M059J (cell line): ENCODE measurements around the gene ZYG11B. TPM values are rescaled to one million over a fixed set of nuclear protein-coding genes. Genes with fewer than 3 reads are reported as not detected.
"Not testable (repeated sequence)": the region's sequence is repeated elsewhere in the genome, so short reads cannot be mapped to it uniquely, and the experiment has no call there.

ENCODE experiments used
- DNase-seq: peaks from one replicate; pipeline ENCODE4 v3.0.0-alpha.2; 2012; ENCODE audit warnings: low read depth
- total RNA-seq: library from RNA; depleted of rRNA; stranded (reverse); fragments of >200 nt; shearing (Covaris generic); gene quantifications from 2 replicates; pipeline ENCODE4 v1.2.3, GENCODE V29; 2014

ZYG11B gene
- total RNA-seq, 1 experiment from 2014 or later: 24.9 TPM

DNA sequence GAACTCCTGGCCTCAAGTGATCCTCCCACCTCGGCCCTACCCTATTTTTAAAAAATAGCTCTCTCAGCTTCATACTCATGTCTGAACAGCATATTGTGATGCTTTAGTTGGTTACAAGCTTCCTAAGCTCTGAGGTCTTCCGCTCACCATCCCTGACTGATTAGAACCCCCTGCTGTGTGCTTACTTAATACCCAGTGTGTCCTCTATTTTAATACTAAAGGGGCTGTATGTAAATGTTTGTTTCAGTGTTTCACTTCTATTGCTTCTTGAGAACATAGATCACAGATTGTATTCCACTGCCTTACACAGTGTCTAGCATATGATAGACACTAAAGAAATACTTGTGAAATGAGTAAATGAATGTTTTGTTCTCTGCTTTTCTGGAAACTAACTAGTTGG lies 29.8 kb downstream of the ZYG11B start:
- DNase-seq: no peak

DNA sequence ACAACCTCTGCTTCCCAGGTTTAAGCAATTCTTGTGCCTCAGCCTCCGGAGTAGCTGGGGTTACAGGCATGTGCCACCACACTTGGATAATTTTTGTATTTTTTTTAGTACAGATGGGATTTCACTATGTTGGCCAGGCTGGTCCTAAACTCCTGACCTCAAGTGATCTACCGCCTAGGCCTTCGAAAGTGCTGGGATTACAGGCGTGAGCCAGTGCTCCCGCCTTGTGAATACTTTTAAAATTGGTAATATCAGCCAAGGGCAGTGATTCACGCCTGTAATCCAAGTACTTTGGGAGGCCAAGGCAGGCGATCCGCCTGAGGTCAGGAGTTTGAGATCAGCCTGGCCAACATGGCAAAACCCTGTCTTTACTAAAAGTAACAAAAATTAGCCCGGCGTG lies 33.7 kb downstream of the ZYG11B start:
- DNase-seq: no peak

DNA sequence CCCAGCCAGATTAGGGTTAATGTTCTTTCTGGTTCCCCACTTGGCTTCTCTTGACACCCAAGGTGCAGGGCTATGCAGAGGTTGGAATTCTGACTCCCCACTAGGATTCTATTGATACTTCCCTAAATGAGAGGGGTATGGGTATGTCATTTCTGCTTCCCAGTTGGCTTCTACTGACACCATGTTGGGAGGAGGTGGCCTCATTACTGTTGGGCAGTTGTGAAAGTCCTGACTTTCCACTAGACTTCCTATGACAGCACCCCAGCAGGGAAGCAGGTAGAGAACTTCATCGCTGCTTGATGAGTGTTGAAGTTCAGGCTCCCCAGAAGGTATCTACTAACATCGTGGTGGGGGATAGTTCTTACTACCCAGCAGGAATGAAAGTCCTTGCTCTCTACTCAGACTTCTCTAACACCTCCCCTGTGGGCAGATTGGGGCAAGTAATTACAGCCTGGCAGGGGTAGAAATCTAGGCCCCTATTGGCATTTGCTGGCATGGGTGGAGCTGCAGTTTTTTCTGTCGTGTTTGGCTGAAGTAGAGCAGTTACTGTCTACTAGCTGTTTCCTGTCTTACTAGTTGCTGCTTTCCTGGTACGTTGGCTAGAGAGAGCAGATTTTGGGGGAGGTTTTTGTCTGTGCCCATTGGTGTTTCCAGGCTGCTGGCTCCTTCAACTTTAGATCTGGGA lies 41.5 kb downstream of the ZYG11B start:
- DNase-seq: no peak

DNA sequence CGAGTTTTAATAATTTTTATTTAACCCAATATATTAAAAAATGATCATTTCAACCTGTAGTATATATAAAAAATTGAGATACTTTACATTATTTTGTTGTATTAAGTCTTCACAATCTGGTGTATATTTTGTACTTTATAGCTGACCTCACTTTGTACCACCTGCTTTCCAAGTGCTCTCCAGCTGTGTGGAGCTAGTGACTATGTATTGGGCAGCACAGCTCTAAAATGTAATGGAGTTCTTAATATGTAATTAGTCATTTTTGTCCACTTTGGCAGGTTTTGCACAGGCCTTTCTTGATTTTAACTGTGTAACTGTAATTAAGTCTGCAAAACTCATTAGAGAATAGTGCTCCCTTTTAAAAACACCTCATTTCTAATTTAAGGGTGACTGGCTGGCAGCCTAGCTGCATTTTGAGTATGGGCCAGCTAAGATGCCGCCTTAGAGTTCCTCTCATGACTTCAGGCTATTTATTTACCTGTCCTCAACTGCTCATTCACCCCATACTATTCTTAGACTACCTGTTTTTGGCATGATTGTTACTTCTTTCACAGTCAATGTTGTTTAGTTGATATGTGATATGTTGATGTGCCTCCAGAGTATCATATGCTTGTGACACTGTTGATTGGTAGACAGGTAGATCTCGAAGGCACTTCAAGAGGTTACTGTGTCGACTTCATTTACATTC lies 43.2 kb downstream of the ZYG11B start:
- DNase-seq: no peak

DNA sequence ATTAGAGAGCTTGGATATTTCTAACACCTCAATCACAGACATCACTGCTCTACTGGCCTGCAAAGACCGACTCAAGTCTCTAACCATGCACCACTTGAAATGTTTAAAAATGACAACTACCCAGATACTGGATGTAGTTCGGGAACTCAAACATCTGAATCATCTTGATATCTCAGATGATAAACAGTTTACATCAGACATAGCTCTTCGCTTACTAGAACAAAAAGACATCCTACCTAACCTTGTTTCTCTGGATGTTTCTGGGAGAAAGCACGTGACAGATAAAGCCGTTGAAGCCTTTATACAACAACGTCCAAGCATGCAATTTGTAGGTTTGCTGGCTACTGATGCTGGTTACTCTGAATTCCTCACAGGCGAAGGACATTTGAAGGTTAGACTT lies 45.1 kb downstream of the ZYG11B start:
- DNase-seq: no peak

DNA sequence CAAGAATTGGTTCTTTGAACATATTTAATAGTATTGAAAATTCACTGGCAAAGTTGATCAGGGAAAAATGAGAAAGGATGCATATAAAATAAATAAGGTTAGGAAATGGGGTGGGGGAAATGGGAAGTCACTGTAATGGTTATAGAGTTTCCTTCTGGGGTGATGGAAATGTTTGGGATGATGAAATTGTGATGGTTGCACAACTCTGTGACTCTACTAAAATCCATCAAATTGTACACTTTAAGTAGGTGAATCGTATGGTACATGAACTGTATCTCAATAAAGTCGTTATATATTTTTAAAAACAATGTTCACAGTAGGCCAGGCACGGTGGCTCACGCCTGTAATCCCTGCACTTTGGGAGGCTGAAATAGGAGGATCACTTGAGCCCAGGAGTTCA lies 59.9 kb downstream of the ZYG11B start:
- no peak for DNase-seq

DNA sequence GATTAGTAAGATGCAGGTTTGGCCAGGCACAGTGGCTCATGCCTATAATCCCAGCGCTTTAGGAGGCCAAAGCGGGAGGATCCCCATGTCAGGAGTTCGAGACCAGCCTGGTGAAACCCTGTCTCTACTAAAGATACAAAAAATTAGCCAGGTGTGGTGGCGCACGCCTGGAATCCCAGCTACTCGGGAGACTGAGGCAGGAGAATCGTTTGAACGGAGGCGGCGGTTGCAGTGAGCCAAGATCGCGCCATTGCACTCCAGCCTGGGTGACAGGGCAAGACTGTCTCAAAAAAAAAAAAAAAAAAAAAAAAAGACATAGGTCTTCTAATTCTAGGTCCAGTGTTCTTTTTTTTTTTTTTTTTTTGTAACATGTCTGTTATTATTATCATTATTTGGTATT lies 64.2 kb downstream of the ZYG11B start:
- DNase-seq: not testable (repeated sequence)

DNA sequence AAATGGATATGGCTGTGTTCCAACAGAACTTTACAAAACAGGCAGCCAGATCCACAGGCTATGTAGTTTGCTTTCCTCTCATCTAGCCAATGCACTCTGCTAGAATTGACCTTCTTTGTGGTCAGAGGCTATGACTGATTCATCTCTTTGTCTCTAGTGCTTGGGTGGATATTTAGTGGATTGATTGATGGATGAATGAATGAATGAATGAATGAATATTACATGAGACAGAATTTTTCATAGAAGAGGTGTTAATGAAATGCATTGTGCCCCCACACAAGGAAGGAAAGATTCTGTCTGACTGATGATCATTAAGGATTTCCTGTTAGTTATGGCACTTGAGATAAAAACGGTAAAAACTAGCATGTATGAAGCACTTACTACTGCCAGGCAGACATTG lies 65.8 kb downstream of the ZYG11B start:
- peak; percentile 30 for DNase-seq

DNA sequence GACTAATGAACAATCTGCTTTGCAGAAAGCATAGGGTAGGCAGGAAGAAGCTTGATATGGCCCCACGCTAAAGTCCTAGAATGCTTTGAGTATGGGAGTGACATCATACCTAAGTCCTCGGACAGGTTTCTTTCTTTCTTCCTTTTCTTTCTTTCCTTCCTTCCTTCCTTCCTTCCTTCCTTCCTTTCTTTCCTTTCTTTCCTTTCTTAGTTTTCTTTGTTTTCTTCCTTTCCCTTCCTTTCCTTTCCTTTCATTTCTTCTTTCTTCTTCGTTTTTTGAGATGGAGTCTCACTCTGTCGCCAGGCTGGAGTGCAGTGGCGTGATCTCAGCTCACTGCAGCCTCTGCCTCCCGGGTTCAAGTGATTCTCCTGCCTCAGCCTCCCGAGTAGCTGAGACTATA lies 67.5 kb downstream of the ZYG11B start:
- not testable (repeated sequence) for DNase-seq

DNA sequence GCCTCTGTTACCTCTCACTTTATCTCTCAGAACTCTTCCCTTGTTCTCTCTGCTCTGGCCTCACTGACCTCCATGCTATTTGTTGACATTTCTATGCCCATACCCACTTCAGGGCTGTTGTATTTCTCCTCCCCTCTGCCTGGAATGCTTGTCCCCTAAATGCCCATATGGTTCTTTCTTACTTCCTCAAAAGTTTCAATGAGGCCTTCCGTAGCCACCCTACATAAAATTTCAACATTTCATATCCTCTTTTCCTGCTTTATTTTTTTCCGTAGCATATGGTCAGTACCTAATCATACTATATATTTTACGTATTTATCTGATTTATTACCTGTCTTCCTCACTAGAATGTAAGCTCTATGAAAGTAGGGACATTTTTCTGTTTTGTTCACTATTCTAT lies 69.2 kb downstream of the ZYG11B start:
- DNase-seq: no peak

DNA sequence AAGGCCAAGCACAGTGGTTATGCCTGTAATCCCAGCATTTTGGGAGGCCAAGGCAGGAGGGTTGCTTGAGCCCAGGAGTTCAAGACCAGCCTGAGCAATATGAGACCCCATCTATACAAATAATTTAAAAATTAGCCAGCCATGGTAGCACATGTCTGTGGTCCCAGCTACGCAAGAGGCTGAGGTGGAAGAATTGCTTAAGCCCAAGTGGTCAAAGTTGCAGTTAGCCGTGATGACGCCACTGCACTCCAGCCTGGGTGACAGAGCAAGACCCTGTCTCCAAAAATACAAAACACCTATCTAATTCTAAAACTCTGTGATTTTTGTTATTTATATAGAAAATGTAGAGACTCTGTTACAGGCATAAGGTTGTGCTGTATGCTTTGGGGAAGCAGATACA lies 72.1 kb downstream of the ZYG11B start:
- no peak for DNase-seq

DNA sequence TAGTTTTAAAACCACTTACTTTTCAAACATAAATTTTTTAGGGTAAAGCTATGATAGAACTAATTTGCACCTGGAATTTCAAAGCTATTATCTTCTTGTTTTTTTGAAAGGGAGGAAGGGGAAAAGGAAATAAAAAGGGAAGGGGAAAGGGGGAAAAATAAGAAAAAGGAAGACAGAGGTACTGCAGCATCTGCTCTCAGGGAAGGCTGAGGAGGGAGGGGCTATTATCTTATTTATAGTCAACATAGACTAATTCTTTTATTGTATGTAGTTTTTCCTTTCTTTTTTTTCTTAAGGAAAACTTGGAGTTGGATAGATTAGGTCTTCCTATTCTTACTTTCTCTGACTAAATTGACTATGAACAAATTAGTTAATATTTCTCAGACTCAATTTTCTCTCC lies 74.8 kb downstream of the ZYG11B start:
- no peak for DNase-seq

DNA sequence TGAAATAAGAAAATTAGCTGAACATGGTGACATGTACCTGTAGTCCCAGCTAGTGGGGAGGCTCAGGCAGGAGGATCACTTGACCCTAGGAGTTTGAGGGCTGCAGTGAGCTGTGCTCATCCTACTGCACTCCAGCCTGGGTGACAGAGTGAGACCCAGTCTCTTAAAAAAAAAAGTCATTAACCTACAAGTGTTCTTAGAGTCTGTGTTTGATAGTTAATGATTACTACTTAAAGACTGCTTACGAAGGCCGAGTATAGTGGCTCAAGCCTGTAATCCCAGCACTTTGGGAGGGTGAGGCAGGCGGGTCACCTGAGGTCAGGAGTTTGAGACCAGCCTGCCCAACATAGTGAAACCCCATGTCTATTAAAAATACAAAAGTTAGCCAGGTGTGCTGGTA lies 77.8 kb downstream of the ZYG11B start:
- not testable (repeated sequence) for DNase-seq

DNA sequence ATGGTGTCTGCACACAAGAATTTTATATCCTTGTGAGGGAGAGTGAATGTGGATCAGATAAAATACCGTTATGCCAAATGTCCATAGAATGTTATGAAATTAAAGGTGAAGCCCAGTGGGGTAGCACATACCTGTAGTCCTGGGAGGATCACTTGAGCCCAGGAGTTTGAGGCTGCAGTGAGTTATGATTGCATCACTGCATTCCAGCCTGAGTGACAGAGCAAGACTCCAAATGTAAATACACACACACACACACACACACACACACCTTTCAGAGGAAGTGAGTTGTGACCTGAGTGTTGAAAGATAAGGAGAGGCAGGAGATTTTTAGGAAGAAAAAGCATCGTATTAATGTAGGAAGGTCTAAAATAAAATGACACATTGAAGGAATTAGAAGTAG lies 88.2 kb downstream of the ZYG11B start:
- peak; percentile 48 for DNase-seq

DNA sequence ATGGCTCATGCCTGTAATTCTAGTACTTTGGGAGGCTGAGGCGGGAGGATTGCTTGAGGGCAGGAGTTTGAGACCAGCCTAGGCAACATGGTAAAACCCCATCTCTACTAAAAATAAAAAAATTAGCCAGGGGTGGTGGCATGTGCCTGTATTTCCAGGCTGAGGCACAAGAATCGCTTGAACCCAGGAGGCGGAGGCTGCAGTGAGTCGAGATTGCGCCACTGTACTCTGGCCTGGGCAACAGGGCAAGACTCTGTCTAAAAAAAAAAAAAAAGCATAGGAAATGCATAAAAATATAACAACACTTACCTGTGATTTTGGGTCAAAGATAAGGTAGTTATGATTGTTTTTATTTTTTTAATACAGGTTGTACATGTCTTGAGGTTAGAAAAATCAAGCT lies 94.6 kb downstream of the ZYG11B start:
- DNase-seq: not testable (repeated sequence)

DNA sequence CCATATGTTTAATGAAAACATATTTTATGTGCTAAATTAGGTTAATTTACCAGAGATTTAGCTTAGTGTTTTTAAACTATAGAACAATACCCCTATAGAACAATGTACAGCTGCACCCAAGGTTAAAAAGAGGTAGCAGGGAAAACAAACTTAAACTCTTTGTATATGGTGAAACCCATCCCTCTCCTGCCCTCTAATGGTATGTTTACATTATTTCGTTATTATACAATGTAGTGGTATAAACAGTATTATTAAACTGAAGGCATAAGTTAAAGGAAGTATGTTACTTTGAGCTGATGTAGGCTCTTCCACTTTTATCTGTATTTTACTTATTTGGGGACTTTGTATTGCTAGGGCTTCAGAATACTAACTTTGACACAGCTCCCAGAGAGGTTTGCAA lies 99.6 kb downstream of the ZYG11B start:
- DNase-seq: peak; percentile 8

DNA sequence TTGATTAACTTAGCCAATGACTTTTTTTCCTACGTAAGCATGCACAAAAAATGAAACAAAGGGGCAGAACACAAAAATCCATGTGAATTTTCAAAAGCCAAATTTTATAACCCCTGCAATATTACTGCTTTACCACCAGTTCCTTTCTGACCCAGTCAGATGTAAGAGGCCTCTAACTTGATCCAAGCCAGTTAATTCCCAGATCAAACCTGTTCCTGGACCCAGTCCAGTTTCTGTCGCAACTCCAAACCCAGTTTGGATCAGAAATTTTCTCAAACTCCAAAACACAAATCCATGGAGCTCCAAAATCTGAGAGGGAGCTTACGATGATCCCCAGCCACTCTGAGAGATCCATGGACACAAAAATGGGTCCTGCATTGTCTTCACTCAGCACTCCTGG lies 108.5 kb downstream of the ZYG11B start:
- DNase-seq: no peak

DNA sequence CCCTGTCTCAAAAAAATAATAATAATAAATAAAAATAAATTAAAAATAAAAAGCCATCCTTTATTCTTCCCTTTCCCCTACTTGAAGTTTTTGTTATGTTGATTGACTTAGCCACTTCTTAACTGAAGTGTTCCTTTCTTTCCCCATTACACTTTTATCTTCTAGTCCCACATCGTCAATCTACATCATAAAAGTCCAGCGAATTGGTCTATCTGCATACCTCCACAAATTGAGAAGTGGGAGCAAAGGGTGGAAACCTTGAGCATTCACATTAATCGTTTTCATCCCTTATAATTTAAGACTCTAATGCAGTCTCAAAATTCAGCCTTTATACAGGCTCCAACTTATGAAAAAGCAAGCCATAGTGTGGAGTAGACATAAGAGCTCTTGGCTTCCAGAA lies 109.8 kb downstream of the ZYG11B start:
- no peak for DNase-seq

DNA sequence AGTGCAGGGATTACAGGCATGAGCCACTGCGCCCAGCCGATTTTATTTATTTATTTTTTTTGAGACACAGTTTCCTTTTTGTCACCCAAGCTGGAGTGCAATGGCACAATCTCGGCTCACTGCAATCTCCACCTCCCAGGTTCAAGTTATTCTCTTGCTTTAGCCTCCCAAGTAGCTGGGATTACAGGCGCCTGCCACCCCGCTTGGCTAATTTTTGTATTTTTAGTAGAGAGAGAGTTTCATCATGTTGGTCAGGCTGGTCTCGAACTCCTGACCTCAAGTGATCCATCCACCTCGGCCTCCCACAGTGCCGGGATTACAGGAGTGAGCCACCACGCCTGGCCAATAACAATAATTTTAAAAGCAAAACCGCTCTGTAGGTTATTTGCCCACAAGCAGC lies 112.9 kb downstream of the ZYG11B start:
- DNase-seq: not testable (repeated sequence)

DNA sequence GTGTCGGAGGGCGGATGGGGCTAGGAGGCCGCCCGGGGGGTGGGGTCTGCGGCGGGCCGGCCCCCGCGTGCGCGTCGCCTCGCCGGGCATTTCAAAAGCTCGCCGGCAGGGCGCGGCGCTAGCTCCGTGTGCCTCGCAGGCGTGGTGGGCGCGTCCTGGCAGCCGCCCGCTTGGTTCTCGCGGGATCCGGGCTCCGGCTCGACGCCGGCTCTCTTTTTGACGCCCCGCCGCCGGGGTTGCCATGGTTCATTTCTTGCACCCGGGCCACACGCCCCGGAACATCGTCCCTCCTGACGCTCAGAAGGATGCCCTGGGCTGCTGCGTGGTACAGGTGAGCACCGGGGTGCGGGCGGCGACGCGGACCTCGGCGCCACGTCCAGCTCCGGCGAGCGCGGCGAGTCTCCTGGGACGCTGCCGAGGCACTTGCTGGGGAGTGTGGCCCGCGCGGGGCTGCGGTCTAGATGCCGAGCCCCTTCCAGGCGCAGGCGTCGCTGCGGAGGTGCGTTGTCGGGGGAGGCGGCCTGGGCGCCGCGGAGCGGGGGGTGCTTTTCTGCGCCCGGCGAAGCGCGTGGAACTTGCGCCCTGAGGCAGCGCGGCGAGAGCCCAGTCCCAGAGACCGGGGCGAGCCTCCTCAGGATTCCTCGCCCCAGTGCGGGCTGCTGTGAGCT lies 116.5 kb downstream of the ZYG11B start, which contains the start of gene ZYG11A:
TSS of gene ZYG11A (plus strand) at position 118 of the 668 bp plus-strand sequence. CDS start at position 242, 124 bp downstream.
- peak; percentile 77 for DNase-seq

DNA sequence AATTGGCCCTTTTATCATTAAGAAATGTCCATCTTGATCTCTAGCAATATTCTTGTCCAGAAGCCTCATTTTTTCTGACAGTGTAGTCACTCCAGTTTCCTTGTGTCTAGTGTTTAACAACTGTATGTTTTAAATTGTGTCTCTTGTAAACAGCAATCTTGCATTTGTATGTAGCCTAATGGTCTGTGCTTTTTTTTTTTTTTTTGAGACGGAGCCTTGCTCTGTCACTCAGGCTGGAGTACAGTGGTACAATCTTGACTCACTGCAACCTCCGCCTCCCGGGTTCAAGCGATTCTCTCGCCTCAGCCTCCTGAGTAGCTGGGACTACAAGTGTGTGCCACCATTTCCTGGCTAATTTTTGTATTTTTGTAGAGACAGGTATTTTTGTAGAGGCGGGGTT lies 118.9 kb downstream of the ZYG11B start:
- not testable (repeated sequence) for DNase-seq

DNA sequence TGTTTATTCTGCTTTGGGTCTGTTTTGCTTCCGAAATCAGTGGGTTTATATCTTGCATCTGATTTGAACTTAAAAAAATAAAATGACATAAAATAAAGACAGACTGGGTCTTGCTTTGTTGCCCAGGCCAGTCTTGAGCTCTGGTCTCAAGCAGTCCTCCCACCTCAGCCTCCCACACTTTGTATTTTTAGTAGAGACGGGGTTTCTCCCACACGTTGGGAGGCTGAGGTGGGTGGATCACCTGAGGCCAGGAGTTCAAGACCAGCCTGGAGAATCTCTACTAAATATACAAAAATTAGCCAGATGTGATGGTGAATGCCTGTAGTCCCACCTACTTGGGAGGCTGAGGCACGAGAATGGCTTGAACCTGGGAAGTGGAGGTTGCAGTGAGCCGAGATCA lies 122.2 kb downstream of the ZYG11B start:
- DNase-seq: no peak

DNA sequence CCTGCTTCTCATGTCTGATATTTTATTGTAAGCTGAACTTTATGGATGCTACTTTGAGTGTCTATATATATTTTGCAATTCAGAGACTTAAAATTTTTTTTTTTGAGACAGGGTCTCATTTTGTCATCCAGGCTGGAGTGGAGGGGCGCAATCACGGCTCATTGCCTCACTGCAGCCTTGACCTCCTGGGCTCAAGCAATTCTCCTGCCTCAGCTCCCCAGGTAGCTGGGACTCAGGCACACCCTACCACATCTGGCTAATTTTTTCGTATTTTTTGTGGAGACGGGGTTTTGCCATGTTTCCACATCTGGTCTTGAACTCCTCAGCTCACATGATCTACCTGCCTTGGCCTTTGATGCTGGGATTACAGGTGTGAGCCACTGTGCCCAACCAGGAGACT lies 124.7 kb downstream of the ZYG11B start:
- no peak for DNase-seq
